GM19351 (cell line): ENCODE data around the gene MAP4K4.

ENCODE experiments used
- ATAC-seq: cut with Tn5 transposase; IDR thresholded peaks from one replicate; pipeline ENCODE4 v1.9.1; 2021; ENCODE audit warnings: mild to moderate bottlenecking, moderate library complexity; ENCODE audit not compliant: unreplicated experiment

MAP4K4 gene

DNA sequence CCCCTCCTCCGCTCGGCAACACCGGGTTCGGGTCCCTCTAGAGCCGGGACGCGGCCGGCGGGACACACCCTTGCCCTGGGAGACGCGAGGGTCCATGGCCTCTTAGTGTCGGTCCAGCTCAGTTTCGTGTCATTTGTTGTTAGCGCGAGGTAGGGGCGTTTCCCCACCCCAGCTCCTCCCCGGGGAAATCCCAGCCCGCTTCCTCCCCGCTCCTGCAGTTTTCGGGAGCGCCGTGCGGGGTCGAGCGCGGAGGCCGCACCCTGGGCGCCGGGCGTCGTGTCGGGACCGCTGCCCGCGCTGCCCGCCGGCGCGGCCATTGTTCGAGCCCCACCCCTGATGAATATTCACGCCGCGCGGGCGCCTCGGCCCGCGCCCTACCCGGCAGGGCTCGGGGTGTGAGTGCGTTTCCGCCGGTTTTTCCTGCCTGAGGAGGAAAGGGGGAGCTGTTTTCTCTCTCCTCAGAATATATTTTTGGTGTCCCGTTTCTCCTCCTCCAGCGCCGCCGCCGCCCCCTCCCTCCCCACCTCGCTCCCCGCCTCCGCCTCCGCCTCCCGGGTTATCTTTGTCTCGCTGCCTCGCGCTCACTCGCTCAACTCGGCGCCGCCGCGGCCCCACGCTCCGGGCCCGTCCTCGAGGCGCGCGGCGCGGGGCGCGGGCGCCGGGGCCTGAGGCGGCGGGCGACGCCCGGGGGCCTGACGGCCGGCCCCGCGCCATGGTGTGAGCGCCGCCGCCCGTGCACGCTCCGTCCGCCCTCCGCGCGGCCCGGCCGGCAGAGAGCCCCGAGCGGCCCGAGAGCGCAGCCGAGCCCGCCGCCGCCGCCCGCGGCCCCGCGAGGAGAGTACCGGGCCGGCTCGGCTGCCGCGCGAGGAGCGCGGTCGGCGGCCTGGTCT, at the start of gene MAP4K4:
TSS of gene MAP4K4 (plus strand) at position 584 of the 890 bp plus-strand sequence. CDS start 374 bp downstream, outside the sequence.
- peak; percentile 58 for ATAC-seq

DNA sequence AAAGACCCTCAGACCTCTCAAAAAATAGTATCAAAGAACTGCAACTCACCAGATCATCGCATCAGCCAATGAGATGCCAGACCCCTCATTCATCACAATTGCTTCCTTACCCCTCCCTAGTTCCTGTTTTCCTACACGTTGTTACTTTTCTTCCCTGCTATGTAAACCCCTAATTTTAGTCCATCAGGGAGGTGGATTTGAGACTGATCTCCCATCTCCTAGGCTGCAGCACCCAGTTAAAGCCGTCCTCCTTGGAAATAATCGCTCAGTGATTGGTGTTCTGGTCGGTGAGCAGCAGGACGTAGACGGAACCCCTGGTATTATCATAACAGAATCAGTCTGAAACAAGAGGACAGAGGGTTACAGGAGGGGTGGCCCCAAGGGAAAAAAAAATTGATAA, 44.0 kb upstream of the MAP4K4 start:
- ATAC-seq: no peak

DNA sequence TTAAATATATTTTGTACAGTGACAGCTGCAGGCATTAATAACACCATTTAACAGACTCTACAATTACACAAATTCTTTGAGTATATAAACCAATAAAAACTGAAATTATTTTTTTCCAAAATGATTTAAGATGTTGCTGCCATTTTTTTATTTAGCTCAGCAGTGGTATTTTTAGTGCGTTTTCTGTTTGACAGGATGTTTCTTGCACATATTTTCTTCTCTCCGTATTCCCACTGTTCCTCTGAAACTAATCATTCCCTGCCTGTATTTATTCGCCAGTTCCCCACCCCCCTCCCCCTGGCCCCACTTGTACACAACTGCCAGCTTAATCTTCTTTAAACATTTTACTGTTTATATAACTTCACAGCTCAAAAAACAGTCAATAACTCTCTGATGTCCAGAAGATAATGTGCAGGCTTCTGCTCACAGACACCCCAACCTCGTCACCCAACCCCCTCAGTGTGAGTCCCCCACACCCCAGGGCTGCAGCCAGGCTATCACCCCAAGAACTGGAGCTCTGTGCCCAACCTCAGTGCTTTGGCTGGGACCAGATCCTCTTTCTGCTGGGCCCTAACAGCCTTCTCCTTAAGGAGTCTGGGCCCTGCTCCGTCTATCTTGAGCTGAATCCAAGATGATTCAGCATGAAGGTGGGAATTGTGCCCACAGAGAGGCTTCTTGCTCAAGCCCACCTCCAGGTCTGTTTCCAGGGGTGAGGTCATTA, 41.6 kb upstream of the MAP4K4 start:
- no peak for ATAC-seq

DNA sequence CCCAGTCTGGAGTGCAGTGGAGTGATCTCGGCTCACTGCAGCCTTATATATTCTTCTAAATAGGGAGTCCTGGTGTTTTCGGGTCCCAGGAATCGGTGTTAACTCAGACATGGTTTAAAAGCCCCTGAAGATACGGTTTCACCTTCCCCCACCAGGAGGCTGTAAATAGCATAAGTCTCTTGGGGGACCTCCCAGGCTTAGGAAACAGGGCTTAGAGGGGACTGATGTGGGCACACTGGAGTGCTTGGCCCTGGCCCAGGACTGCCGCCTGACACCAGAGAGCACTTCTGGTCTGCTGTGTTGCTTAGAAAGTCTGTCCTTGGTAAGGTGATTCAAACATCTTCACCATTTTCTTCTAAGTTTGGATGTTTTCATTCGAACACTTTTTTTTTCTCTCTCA, 39.7 kb upstream of the MAP4K4 start:
- no peak for ATAC-seq

DNA sequence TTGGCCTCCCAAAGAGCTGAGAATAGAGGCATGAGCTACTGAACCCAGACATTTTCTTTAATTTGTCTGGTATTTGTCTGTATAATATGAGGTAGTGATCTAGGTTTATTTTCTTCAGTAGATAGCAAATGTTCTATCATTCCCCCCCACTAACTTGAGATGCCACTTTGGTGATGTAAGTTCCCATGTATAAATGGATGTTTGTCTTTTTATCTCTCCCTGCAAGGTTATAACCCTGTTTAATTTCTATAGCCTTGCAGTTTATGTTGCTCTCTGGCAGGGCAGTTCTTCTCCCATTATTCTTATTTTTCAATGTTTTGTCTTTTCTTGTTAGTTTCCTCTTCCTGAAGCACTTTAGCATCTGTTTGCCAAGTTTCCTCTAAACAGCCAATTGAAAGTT, 39.1 kb upstream of the MAP4K4 start:
- ATAC-seq: no peak

DNA sequence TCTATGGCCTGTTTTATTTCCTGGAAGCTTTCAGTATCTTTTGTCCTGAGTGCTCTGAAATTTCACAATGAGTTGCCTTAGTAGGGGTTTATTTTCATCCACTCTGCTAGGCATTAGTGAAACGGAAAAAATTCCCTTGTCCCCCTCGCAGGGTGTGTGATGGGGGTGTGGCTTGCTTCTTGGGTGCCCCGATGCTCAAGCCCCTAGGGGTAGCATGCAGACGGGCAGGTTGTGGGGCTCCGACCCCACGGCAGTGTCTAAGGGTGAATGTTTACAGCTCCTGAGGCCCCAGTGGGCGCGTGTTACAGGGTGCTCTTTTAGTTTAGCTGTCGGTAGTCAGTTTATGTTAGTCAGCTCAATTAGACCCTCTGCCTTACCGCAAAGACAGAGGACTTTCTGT, 32.2 kb upstream of the MAP4K4 start:
- no peak for ATAC-seq

DNA sequence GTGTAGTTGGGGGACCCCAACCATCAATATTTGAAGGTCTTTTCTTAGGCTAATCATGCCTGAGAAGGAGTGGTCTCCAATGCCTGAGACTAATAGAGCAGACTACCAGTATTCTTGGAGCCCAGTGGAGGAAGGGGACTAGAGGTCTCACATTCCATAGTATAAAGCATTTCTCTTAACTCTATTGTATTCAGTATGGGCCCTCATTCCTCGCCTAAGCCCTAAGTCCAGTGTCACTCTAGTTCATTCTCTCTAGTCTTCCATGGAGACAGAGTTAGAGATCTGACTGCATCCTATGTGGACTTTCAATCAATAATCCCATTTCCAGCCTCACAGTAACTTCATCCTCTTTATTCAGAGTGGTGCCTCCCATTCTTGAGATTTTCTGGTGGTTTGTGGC, 29.7 kb upstream of the MAP4K4 start:
- ATAC-seq: no peak

DNA sequence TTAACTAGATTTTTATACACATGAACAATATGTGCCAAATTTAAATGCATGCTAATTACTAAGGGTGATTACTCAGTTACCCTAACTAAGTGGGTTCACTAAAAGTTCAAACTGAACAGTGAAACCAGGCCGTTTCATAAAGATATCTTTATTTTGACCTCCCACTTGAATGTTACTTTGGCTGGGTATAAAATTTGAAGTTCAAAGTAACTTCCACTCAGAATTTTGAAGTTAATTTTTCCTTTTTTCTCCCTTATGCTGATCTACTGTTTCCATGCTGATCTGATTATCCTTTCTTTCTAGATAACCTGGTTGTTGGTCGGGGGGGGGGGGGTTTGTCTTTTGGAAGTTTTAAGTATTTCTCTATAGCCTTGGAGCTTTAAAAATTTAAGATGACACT, 25.5 kb upstream of the MAP4K4 start:
- ATAC-seq: no peak

DNA sequence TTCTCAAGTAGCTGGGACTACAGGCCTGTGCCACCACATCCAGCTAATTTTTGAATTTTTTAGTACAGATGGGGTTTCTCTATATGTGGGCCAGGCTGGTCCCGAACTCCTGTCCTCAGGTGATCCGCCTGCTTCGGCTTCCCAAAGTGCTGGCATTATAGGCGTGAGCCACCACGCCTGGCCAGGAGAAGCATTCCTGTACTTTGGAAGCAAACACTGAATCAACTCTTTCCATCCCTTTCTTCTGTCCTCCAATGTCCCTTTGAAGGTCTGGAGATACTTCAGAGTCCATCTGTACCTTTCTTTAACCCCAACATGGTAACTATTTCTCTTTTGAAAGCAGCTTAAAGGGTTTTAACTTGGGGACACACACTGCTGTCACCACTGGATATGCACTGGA, 23.6 kb upstream of the MAP4K4 start:
- ATAC-seq: no peak

DNA sequence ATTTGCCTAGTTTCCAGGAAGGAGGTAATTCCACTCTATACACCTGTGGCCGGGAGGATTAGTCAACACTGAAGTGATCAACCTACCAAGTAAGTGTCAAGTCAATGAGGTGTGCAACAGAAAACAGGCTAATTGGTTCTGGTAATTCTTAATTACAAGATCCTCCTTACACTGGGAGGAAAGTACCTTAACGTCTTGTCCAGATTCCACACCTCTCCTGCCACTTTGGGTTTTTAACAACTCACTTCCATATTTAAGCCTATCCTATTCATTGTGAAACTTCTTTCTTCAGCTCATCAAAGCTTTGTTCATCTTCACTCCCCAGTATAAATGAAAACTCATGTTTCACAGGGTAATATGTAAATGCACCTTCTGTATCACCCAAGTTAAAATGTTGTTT, 22.0 kb upstream of the MAP4K4 start:
- no peak for ATAC-seq

DNA sequence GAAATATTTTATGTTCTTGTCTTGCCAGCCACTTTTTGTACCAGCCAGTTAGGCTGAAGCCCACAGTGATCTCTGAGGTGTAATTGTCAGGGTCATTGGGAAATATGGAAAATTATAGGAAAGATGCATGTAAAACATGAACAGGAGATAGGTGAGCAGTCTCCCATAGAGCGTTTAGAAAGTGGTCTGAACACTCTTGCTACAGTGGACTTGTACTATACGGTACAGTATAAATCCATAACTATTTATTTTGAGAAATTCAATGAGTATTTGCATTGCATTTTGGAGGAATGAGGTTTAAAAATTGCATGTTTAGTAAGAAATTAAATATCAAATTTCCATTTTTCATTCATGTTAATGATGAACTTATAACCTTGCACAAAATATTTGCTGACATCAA, 20.8 kb upstream of the MAP4K4 start:
- ATAC-seq: no peak

DNA sequence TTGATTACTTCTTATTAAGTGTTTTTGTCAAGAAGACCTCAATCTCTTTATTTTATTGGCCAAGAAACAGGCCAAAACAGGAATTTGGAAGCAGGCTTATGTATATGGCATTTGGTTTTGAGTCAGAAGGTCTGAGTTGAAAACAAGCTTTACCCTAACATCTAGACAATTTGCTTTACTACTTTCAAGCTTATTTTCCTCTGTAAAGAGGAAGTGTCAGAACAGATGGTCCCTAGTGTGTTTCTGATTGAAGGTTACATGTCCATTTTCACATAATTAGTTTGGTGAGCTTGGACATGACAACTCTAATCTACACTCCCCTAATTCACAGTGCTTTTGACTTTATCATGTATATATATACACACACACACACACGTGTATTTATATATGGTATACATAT, 19.8 kb upstream of the MAP4K4 start:
- no peak for ATAC-seq

DNA sequence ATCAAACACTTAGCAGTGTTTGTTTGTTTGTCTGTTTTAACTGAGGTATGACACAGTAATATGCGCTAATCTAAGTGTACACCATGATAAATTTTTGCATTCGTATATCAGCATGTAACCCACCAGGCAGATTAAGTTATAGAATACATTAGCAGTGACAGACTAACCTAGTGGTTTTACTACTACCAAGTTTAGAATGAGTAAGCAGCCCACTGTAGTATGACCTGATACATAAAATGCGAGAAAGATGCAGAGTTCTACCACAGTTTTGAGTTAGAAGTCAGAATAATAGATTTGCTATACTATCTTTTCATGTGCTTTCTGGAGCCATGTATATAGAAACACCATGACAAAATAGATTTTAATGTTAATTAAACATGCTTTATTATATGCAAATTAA, 19.1 kb upstream of the MAP4K4 start:
- no peak for ATAC-seq

DNA sequence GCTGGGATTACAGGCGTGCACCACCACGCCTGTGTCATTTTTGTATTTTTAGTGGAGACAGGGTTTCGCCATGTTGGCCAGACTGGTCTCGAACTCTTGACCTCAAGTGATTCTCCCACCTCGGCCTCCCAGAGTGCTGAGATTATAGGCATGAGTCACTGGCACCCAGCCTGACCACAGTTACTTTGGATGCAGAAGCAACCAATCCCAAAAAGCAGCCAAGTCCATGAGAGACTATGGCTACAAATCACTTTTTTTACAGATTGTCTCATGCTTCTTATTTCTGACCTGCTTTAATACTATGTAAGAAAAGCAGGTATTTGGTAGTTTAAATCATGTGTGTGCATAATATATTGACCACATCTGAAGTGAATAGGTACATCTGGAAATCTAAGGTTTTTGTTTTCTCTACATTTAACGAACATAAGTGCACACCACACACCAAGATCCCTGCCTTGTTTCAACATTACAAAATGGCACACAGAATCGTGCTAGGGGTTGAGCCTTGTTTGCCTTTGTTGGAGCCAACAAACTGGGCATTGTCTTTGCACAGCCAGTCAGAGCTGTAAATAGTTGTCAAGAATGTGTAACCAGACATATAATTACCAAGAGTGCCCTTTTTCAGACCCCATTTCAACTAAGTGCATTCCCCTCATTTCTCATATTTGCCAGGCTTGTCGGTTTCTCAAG, 18.3 kb upstream of the MAP4K4 start:
- ATAC-seq: no peak

DNA sequence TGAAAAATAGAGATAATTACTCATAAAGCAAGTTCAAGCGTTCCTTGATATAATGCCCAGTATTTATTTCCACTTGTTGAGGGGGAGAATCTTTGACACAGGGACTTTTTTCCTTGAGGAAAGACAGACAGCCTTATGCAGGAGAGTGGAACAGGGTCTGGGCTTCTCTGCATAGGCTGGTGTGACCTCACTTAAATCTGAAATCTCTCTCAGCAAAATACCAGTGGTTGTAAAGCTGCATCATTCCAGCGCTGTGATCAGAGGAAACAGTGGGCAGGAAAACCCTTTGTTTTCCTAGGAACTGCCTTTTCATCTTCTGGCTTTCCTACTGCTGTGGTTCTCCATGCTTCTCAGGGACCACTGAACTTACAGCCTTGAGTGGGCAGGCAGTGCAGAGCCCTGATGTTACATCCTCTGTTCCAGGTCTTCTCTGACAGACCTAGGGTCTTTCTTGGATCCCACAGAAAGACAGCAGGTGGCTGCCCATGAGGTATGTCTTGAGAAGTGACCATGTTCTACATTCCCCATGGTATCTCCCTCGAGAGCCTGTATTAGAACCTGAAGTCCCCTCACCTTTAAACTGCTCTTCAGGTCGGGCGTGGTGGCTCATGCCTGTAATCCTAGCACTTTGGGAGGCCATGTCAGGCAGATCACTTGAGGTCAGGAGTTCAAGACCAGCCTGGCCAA, 17.6 kb upstream of the MAP4K4 start:
- no peak for ATAC-seq

DNA sequence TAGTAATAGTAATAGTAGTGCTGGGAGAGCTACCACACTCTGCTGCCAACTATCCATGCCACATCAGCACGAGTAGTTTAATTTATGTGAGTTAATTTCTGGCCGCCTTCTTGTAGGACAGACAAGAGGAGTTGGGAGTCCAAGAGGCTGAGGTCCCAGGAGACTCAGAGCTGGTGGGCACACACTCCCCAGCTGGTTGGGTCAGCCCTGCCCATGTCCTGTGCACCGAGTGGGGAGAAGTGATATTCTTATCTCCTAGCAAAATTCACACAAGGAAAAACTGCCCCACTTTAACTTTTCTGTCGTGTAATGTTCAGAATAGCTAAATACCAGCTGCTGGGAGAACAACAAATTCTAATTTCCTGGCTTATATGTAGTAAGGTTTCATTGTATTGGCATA, 15.2 kb upstream of the MAP4K4 start:
- ATAC-seq: no peak

DNA sequence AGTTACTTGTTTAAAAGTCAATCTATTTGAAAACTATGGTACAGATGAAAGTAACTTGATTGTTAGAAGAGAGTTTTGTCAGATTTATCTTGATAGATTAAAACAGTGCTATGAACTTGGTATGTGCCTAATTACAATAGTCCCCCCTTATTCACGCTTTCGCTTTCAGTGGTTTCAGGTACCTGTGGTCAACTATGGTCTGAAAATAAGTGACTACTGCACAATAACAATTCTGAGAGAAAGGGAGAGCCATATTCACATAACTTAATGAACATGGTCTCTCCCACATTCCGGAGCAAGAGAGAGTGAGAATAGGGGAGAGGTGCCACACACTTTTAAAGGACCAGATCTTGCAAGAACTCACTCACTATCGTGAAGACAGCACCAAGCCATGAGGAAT, 13.2 kb upstream of the MAP4K4 start:
- no peak for ATAC-seq

DNA sequence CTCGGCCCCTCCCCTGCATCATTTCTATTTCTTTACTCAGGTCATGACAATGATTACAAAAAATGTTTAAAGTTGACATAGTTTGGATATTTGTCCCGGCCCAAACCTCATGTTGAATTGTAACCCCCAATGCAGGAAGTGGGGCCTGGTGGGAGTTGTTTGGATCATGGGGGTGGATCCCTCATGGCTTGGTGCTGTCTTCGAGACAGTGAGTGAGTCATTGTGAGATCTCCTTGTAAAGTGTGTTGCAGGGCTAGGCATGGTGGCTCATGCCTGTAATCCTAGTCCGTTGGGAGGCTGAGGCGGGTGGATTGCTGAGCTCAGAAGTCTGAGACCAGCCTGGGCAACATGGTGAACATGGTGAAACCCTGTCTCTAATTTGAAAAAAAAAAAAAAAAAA, 9.2 kb upstream of the MAP4K4 start:
- no peak for ATAC-seq

DNA sequence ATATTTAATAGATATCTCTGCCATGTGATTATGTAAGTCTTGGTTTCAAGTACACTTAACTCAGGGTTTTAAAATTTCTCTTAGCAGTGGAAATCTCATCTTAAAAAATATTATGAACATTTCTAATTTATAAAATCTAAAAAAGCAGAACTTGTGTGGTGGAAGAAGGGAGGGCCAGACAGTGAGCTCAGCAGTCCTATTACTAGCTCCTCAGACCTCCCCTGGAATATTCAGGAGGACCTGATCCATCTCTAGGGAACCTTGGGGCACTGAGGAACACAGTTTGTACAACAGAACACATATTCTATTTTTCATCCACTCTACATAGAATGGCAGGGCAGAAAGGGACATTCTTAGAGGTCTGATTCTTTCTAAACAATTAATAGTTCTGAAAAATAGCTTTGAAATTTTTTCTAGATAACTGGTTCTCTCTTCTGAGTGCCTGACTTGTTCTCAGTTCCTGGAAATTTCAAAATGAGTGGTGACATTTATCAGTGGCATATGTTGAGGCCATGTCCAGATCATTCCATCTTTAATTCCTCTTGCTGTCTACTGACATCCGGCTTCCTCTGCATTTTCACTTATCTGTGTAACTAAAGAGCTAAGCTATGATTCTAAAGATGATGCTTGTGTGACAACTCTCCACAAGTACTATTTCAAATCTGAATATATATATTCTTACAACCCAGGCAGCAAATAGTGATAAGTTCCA, 8.2 kb upstream of the MAP4K4 start:
- no peak for ATAC-seq

DNA sequence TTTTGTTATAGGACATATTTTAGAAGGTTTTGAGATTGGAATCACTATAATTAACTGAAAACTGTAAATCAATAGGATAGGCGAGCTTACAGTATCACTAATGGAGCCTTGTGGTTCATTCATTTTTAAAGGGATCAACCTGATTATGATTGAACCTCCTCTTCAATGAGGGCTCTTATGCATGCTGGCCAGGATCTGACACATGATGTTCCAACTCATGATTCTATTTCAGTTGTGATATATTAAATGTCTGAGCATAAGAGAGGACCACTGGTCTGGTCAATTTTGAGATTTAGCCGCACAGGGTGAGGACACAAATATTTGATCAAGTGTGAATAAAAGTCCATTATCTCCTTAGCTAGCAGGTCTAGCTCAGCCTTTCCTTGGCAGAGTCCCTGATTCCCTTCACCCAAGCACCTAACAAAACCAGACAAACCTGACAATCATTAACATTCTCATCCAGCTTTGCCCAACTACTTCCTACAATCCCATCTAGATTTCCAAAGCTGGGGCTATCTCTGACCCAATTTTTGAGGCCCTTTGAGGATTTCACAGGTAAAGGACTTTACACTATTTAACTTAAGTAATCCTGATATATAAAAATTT, 6.9 kb upstream of the MAP4K4 start:
- ATAC-seq: no peak
